PFSK-1 (cell line): ENCODE measurements around the gene MUC4.

Experiments
- POLR2AphosphoS5 ChIP-seq: IDR thresholded peaks from 2 replicates; pipeline ENCODE4 v1.6.1; 2012; ENCODE audit warnings: low read depth, mild to moderate bottlenecking, control low read depth, low read length, moderate library complexity
- REST ChIP-seq, 2 experiments: IDR thresholded peaks; 2 replicates each; pipeline versions ENCODE4 v1.6.1 to v1.8.0; 2011 to 2012; ENCODE audit warnings: low read depth in 2 of 2, low read length in 2 of 2, control low read depth in 1 of 2, inconsistent platforms in 1 of 2, mild to moderate bottlenecking in 1 of 2, moderate library complexity in 1 of 2; ENCODE audit not compliant: insufficient read depth in 1 of 2
- SIN3A ChIP-seq: IDR thresholded peaks from 2 replicates; pipeline ENCODE4 v1.6.1; 2012; ENCODE audit warnings: mild to moderate bottlenecking, low read length, moderate library complexity, borderline replicate concordance; ENCODE audit not compliant: insufficient read depth
- TAF1 ChIP-seq: IDR thresholded peaks from 2 replicates; pipeline ENCODE4 v1.6.1; 2012; ENCODE audit warnings: low read length, control low read depth, borderline replicate concordance; ENCODE audit not compliant: insufficient read depth

- TF ChIP-seq POLR2AphosphoS5, result no peak
- no peak for TF ChIP-seq SIN3A
- no peak for TF ChIP-seq REST (IDR thresholded peaks at IDR 0.05; ENCODE audit: insufficient read depth in 1 of 2, low read depth in 2 of 2, low read length in 2 of 2)
- TF ChIP-seq TAF1, result no peak
Measured at GRCh38 chr3:195767792-195768191, 43.9 kb downstream of the MUC4 start.
